Skeletal muscle cell (primary cell): ENCODE results near the gene CERKL.

ENCODE experiments used
- DNase-seq: peaks from one replicate; pipeline ENCODE4 v3.0.0-alpha.2; 2010; ENCODE audit warnings: low read depth
- H3K4me3 ChIP-seq: 2 replicates; pipeline ENCODE4 v1.5.1; 2011; ENCODE audit warnings: low read depth, mild to moderate bottlenecking, control low read depth, low read length, moderate library complexity

The CERKL gene

DNA sequence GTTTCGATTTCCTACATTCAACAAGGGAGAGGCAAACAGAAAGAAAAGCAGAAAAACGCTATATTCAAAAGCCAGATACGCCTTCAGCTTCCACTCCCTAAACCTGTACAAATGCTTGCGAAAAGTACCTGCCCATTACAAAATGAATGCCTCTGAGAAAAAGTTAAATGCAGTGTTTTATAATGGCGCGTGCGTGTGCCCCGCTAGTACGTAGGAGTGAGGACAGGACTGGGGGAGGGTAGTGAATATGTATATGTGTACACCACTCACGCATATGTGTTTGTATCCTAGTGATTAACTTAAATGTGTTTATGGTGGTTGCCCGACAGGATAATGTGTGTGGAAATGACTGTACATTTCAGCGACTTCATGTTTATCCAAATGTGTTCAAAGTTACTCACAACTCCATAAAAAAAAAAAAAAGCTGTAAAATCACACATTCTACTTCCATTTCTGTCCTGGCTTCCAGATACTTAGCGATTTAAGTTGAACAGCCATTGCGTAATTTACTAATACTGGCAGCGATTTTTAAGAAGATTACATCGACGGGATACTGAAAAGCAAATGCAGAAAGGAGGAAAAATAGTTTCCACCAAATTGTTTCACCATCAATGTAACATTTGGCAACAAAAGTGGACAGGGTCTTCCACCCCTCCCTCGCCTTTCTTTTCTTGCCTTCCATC is 22.1 kb upstream of the CERKL start:
- DNase-seq, result no peak
- no peak overlapping the region for H3K4me3 ChIP-seq

DNA sequence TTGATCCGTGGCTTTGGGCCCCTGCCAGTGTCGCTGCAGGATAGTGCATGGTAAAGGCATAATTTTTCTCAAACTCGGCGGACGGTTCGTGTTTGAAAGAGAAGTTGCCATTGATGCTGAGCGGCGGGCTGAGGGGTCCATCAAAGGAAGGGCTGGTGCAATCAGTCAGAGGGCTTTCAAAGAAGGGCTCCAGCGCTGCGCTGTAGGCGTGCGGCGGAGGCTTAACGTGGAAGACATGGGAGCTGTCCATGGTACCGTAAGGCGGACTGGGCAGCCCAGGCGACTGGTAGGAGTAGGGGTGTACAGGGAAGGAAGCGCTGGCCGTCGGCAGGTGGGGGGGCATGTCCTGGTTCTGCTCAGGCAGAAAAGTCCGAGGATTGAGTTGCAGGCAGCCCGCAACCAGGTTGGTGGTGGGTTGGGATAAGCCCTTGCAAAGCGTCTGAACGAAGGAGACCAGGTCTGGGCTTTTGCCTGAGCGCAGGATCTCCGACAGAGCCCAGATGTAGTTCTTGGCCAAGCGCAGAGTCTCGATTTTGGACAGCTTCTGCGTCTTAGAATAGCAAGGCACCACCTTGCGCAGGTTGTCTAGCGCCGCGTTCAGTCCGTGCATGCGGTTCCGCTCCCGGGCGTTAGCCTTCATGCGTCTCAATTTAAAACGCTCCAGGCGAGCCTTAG is 21.1 kb upstream of the CERKL start:
- H3K4me3 ChIP-seq, result no peak overlapping the region
- peak; percentile 33 for DNase-seq

DNA sequence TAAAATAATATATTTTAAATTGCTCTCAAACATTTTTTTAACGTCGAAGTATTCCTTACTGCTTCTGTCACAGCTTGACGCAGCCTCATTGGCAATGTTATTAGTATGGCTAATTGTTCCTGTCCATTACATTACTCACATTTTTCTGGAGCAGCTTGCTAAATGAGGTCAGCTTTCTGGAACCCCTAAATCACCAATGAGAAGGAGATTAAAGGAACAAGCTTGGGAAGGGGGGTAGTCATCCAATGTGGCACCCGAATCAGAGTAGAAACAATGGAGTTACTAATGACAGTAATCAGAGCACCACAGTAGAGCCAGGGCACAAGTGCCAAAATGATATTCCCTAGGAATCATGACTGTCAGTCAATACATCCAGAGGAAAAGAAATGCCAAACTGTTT is 18.3 kb upstream of the CERKL start:
- no peak overlapping the region for H3K4me3 ChIP-seq
- no peak for DNase-seq

DNA sequence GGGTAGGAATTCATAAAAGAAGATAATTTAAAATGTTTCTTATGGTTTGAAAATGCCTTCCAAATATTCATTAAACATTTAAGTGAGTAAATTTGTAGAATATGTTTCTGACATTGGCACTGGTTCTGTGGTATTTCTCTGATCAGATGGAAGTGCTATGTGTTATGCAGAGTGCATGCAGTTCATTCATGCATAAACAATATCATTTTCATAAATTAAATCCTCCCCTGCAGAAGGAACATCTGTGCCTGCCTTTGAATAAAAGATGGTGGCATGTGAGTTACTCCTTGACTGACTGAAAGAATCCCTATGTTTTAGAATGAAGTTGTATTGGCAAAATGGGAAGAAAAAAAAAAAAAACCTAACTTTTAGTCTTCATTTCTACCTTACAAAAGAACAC is 17.6 kb upstream of the CERKL start:
- no peak overlapping the region for H3K4me3 ChIP-seq
- DNase-seq, result no peak

DNA sequence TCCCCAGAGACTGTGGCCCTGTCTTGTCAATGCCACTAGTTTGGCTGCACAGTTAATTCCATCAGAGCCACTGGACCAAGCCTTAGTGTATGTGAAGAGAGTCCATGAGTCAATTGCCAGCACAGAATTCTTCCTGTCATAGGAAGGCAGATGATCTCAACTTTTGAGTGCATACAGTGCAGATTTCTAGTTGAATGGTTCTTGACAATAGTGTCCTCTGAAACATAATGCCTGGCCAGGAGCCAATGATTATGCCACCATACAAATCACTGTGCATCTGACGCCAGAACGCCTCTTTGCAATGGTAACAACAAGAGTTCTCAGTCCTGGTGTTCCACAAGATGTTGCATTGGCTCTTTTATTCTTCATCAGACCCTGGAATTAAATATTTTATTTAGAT is 16.3 kb upstream of the CERKL start:
- H3K4me3 ChIP-seq, result no peak overlapping the region
- no peak for DNase-seq

DNA sequence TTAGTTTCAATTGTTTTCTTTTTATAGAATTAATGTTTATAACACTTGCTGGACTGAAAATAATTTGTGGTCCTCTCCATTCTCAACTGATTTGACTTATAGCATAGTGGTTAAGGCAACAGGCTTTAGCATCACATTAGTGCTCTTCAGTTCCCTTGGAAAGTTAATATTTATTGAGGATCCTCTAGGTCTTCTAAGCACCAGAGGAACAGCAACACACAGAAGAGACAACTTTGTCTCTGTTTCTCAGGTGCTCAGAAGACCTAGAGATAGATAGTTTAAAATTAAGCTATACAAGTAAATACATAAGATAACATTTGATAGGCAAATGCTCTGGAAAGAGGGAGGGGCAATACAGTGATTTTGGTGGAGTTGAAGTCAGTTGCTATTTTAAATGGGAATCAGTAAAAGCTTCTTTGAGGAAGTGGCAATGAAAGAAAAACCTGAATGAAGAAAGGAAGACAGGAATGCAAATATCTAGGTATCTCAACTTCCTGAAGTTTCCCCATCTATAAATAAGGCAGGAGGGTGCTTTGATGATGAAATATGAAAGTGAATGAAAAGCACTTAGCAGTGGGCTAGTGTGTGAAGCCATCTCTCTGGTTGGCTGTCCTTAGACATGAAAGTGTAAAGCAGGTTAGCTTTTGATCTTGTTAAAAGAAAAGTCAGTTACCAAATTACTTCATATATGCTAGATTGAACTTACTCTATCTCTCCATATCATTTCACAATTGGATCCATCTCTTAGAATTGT is 15.5 kb upstream of the CERKL start:
- H3K4me3 ChIP-seq, result no peak overlapping the region
- DNase-seq, result no peak

DNA sequence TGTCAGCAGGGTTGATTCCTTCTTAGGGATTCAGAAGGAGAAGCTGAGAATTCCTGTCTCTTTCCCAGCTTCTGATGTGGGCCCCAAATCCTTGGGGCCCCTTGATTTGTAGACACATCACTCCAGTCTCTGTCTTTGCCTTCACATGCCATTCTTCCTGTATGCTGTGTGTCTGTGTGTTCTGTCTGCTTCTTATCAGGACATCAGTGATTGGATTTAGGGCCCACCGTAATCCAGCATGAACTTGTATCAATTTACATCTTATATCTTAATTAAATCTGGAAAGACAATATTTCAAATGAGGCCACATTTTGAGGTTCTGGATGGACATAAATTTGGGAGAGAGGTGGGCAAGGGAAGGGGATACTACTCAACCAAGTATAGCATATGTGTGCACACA is 13.7 kb upstream of the CERKL start:
- H3K4me3 ChIP-seq, result no peak overlapping the region

DNA sequence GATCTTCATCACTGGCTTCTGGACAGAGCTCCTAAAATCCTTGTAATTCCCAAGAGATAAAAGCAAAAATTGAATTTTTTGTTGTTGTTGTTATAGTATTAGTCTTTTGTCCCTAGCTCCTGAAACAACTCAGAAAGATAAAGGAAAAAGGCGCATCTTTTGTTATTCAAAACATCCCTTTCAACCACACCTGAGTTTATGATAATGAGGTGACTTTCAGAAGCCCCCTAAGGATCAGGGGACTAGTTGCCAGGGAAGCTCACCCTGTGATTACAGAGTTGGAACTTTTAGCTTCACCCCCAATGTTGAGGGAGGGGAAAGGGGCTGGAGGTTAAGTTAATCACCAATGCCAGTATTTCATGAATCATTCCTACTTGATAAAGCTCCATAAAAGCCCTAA is 10.3 kb upstream of the CERKL start:
- DNase-seq, result no peak
- H3K4me3 ChIP-seq, result no peak overlapping the region

More for the DNA sequence above, 13.7 kb upstream of the CERKL start:
- DNase-seq, result no peak

DNA sequence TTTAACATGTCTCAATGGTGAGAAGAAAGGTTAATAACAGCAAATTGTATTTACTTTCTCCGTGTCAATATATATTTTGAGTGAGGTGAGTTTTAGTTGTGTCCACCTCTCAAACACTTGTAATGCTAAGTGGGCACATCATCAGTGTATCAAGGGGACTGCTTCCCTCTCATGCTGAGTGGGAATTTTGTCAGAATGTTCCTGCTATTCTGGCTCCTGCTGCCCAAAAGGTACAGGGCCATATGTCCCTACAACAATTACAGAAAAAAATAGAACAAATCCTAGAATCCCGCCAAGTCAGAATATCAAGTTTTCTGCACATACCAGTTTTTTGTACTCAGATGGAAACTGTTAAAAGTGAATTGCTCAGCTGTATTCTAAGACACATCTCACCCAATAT is 5.4 kb upstream of the CERKL start:
- no peak overlapping the region for H3K4me3 ChIP-seq
- no peak for DNase-seq

DNA sequence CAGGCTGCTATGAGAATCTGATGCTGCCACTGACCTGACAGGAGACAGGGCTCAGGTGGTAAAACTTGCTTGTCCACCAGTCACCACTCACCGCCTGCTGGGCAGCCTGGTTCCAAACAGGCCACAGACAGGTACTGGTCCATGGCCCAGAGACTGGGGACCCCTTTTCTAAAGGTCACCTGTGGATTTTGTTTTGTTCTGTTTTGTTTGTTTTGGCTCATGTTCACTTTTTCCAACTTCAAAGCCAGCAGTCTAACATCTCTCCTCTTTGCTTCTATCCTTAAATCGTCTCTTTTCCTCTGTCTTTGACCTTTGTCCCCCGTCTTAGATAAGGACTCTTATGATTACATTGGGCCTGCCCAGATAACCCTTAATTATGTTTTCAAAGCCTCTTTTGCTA is 3.3 kb upstream of the CERKL start:
- DNase-seq, result no peak
- no peak overlapping the region for H3K4me3 ChIP-seq

DNA sequence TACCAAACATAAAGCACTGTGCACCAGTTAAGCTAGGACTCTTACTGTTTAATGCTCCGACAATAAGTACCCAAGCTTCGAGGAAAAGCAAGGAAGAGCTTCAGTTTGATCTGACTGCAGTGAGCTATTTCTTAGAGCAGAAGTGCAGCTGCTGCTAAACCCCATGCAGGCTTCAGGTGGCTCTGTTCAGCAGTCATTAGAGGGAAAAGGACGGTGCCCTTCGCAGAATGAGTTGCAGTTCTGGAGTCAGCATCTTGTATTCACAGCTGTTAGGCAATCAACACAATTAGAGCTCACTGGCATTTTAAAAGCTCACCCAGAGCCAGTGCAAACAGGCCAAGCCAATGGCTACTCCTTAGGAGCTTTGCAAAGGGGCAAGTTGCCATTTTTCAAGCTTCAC is 1.5 kb upstream of the CERKL start:
- DNase-seq, result no peak
- H3K4me3 ChIP-seq, result no peak overlapping the region

DNA sequence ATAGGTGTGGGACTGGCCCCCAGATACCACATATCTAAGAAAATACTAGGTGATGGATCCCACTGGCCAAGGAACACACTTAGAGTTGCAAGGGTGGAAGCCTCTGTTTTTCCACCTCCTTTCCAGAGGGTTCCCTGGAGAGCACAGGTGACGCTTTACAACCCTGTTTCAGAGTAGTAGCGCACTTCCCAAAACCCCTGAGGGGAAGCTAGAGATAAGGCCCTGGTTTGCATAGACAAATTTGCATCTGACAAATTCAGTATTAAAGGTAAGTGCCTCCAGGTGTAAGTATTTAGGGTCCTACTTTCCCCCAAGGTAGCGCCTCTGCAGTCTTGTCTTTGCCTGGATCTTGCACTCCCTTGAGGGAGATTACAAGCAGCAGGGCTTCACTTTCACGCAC is 474 bp upstream of the CERKL start:
- peak overlapping the region; percentile 57 for H3K4me3 ChIP-seq
- no peak for DNase-seq

DNA sequence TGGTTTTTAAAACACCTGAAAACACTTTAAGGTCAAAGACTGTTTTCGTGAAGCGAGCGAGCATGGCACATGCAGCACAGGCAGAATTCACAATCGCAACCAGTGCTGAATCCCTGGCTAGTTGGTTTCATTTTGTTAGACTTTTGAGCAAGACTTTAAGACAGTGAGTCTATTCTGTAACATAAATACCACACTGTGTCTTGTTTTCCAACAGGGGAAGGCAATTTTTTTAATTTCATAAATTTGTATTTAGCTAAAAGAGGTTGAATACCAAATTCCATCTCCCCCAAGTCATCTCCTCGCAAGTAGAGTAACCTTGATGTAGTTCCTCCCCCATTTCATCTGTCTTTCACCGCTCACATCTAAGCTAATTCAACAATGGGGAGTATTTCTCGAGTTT is 1.4 kb downstream of the CERKL start:
- DNase-seq, result no peak
- H3K4me3 ChIP-seq, result no peak overlapping the region

DNA sequence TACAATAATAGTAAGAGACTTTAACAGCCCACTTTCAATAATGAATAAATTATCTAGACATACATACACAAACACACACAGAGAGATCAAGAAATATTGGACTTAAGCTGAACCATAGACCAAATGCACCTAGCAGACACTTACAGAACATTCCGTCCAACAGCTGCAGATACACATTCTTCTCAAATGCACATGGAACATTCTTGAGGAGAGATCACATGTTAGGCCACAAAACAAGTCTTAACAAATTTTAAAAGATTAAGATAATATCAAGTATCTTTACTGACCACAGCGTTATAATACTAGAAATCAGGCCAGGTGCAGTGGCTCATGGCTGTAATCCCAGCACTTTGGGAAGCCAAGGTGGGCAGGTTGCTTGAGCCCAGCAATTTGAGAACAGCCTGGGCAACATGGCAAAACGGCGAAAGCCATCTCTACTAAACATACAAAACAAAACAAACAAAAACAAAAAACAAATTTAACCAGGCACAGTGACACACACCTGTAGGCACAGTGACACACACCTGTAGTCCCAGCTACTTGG is 7.4 kb downstream of the CERKL start:
- no peak overlapping the region for H3K4me3 ChIP-seq
- DNase-seq, result no peak

DNA sequence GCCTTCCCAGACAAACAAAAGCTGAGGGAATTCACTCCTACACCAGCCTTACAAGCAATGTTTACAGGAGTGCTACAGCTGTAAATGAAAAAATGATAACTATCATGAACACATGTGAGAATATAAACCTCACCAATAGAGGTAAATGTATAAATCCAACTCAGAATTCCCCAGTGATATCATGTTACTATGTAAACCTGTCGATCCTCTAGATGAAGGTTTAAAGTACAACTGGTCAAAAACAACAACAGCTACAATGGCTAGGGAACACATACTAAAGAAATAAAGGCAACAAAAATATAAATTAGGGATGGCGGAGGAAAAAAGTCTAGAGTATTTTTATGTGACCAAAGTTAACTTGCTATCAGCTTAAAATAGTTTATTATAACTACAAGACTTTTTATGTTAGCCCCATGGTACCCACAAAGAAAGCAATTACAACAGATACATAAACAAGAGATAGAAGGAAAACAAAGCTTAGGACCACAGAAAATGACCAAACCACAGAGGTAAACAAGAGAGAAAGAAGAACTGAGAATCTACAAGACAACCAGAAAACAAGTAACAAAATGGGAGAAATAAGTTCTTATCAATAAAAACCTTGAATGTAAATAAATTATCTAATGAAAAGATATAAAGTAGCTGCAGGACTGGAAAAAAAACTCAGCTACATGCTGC is 8.3 kb downstream of the CERKL start:
- DNase-seq, result no peak
- no peak overlapping the region for H3K4me3 ChIP-seq

DNA sequence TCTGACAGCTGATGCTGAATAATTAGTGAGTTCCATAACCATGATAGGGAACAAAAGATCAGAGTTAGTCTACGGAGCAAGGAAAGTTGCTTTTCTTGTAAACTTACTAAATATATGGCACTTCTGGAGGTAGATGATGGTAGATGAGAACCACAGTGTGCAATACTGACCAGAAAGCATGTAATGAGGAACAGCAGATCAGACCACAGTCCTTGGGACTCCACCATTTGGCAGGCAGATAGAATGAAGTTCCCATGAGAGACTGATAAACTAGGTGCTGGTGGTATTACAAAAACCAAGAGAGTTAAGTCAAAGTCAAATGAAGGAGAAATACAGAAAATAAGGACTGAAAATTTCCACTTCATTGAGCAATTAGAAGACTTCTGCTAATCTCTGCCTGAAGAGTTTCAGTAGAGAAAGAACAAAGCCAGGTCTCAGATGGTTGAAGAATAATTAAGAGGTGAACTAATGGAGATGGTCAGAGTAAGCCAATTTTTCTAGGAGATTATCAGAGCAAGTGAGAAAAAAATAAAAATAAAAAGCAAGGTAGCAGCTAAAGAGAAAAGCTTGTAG is 10.4 kb downstream of the CERKL start:
- no peak for DNase-seq

DNA sequence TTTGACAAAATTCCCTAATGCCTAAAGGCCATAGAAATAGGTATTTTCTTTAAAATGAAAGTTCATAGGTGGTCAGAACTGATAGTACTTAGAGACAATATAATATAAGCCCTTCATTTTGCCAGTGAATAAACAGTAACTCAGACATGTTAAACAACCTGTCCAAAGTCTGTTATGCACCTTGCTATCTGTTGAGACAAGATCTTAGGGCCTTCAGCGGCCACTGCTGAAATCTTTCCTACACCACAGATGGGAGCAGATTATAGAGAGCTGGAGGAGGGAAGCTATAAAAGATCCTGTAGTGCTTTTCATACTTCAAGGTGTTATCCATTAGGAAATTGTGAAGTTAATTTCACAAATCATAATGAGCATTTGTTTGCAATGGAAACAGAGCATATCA is 13.8 kb downstream of the CERKL start:
- no peak overlapping the region for H3K4me3 ChIP-seq
- DNase-seq, result no peak

More for the DNA sequence above, 10.4 kb downstream of the CERKL start:
- no peak overlapping the region for H3K4me3 ChIP-seq

DNA sequence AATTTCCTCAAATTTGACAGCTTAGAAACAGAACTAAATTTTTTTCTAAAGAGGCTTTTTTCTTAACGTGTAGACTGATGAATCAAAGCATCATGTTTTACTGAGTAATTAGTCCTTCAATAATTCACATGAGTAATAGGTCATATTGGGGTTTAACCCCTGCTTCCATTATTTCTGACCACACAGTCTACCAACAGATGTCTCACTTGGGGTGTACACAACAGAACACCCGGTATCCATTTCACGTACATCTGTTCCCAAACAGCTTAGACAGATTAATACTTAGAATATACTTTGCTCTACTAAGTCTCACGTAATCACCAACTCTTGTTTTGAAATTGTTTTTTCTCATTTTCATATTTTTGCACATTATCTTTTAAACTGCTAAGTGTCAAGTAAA is 14.8 kb downstream of the CERKL start:
- DNase-seq, result no peak
- no peak overlapping the region for H3K4me3 ChIP-seq

DNA sequence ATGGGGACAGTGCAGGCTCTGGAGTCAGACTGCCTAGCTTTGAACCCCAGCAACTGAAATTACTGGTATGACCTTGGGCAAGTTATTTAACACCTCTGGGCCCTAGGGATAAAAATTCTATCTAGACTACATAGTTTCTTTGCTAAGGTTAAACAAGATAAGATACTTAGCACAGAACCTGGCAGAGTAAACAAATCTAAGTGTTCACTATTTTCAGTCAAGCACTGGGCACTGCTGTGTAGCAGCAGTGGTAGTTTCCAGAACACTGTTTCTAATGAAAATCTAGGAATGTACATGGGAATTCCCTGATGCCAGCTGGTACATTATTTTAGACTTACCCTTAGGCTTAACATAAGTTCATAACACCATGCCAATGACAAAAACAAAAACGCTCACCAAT is 17.2 kb downstream of the CERKL start:
- no peak overlapping the region for H3K4me3 ChIP-seq
- DNase-seq, result no peak
